DOHH2 (cell line): Measurements from ENCODE around the gene GLRX.

ENCODE experiments used
- H3F3A ChIP-seq: fragments of 200-600 bp; sonication (generic), shearing (Covaris generic); 2 replicates; pipeline ENCODE4 v1.6.0; 2016; ENCODE audit warnings: antibody characterized with exemption, mild to moderate bottlenecking; ENCODE audit not compliant: control insufficient read depth, insufficient read depth
- H3K27ac ChIP-seq: fragments of 200-600 bp; sonication (generic); 2 replicates; pipeline ENCODE4 v1.5.1; 2014; ENCODE audit warnings: low read depth, mild to moderate bottlenecking, low read length, moderate library complexity
- H3K27me3 ChIP-seq: fragments of 200-600 bp; sonication (generic); 2 replicates; pipeline ENCODE4 v1.6.1; 2014; ENCODE audit warnings: mild to moderate bottlenecking, low read length, mixed read lengths; ENCODE audit not compliant: control insufficient read depth
- H3K36me3 ChIP-seq: fragments of 200-600 bp; sonication (generic); 2 replicates; pipeline ENCODE4 v1.6.1; 2014; ENCODE audit warnings: mild to moderate bottlenecking, low read length, moderate library complexity, mixed read lengths; ENCODE audit not compliant: control insufficient read depth
- H3K4me1 ChIP-seq: fragments of 200-600 bp; sonication (generic); 2 replicates; pipeline ENCODE4 v1.6.1; 2014; ENCODE audit warnings: mild to moderate bottlenecking, low read length, mixed read lengths; ENCODE audit not compliant: control insufficient read depth
- H3K4me2 ChIP-seq: fragments of 200-600 bp; sonication (generic); 2 replicates; pipeline ENCODE4 v1.6.0; 2014; ENCODE audit warnings: mild to moderate bottlenecking, low read length, moderate library complexity
- H3K4me3 ChIP-seq: fragments of 200-600 bp; sonication (generic); 2 replicates; pipeline ENCODE4 v1.5.1; 2014; ENCODE audit warnings: mild to moderate bottlenecking, low read length, mixed read lengths
- H3K79me2 ChIP-seq: fragments of 200-600 bp; sonication (generic); 2 replicates; pipeline ENCODE4 v1.6.1; 2014; ENCODE audit warnings: mild to moderate bottlenecking, low read length, mixed read lengths; ENCODE audit not compliant: control insufficient read depth
- H3K9me2 ChIP-seq: fragments of 200-600 bp; sonication (generic); replicated peaks from 2 replicates; pipeline ENCODE4 v1.6.1; 2014; ENCODE audit warnings: mild to moderate bottlenecking, low read length, mixed read lengths; ENCODE audit not compliant: control insufficient read depth
- H3K9me3 ChIP-seq: fragments of 200-600 bp; sonication (generic); 2 replicates; pipeline ENCODE4 v1.6.1; 2014; ENCODE audit warnings: antibody characterized with exemption, low read length, mixed read lengths; ENCODE audit not compliant: control insufficient read depth, insufficient read depth
- H4K20me1 ChIP-seq: fragments of 200-600 bp; sonication (generic); 2 replicates; pipeline ENCODE4 v1.6.0; 2014; ENCODE audit warnings: low read depth, mild to moderate bottlenecking, antibody characterized with exemption, low read length, moderate library complexity; ENCODE audit not compliant: control insufficient read depth, insufficient read depth
- EZH2phosphoT487 ChIP-seq: fragments of 200-600 bp; sonication (generic); IDR thresholded peaks from 2 replicates; pipeline ENCODE4 v1.6.1; 2017; ENCODE audit warnings: borderline replicate concordance, mild to moderate bottlenecking, antibody characterized with exemption, low read length, moderate library complexity, mixed read lengths
- TF ChIP-seq, protein P1 (sequence below): fragments of 200-600 bp; sonication (generic); IDR thresholded peaks from one replicate; pipeline ENCODE4 v1.5.1; 2014; ENCODE audit warnings: antibody characterized with exemption, mild to moderate bottlenecking, low read depth, low read length; ENCODE audit not compliant: poor library complexity, severe bottlenecking

GLRX gene

GRCh38 chr5:95821110-95822021, 1.2 kb downstream of the GLRX start:
- Histone ChIP-seq H3K27ac (peak overlapping the region; percentile 64), H4K20me1 (no peaks in the 10 kb centered on the region), H3K4me2 (peak overlapping the region; percentile 92), H3K36me3 (peaks cover 11% of the 10 kb centered on the region), H3K79me2 (peaks cover 49% of the 10 kb centered on the region), H3K9me2 (no peaks in the 10 kb centered on the region), H3K4me1 (peaks cover 78% of the 10 kb centered on the region), H3F3A (peaks cover 5% of the 10 kb centered on the region), H3K27me3 (no peaks in the 10 kb centered on the region), H3K4me3 (peak overlapping the region; percentile 82), H3K9me3 (no peaks in the 10 kb centered on the region)
- TF ChIP-seq, protein P1, sequence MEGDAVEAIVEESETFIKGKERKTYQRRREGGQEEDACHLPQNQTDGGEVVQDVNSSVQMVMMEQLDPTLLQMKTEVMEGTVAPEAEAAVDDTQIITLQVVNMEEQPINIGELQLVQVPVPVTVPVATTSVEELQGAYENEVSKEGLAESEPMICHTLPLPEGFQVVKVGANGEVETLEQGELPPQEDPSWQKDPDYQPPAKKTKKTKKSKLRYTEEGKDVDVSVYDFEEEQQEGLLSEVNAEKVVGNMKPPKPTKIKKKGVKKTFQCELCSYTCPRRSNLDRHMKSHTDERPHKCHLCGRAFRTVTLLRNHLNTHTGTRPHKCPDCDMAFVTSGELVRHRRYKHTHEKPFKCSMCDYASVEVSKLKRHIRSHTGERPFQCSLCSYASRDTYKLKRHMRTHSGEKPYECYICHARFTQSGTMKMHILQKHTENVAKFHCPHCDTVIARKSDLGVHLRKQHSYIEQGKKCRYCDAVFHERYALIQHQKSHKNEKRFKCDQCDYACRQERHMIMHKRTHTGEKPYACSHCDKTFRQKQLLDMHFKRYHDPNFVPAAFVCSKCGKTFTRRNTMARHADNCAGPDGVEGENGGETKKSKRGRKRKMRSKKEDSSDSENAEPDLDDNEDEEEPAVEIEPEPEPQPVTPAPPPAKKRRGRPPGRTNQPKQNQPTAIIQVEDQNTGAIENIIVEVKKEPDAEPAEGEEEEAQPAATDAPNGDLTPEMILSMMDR, result no peak
- TF ChIP-seq EZH2phosphoT487, result no peak

DNA sequence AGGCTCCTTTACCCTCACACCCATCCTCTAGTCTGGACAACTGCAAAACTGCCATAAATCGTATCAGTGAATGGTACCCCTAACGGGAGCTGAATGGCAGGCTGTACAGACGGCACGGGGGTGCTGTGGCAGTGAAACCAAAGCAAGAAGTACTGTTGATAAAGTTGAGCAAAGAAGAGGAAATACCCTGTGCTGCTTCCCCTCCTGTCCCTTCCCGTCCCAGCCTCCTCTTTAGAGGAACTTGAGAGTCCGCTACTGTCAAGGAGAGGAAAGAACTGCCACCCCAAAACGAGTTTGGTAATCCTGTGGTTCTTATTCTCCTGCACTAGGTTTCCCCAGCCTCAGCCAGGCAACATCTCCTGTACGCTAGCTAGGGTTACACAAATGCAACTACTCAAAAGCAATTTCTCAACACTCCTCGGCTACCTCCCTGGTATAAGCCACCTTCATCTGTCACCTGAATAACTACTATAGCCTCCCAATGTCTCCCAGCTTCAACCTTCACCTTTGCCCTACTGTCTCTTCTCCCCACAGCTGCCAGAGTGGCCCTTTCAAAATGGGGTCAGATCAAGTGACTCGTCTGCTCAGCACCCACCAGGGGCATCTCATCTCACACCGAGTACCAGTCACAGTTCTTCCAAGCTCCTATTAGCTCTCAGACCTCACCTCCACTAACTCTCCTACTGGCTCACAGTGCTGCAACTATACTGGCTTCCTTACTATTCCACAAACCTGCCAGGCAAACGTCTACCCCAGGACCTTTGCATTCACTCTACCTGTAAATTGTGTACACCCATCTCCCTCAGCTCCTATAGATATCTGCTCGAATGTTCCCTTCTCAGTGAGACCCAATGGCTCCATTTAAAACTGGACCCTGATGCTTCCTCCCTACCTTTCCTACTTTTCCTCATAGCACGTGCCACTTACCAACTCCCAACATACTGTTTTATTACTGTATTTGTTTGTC, 4.1 kb downstream of the GLRX start:
- Histone ChIP-seq H3K27me3 (no peaks in the 10 kb centered on the region), H3K9me3 (no peaks in the 10 kb centered on the region), H3K4me1 (peaks cover 83% of the 10 kb centered on the region), H3K4me2 (peak overlapping the region; percentile 88), H3K9me2 (no peaks in the 10 kb centered on the region), H3K79me2 (peaks cover 49% of the 10 kb centered on the region), H3K36me3 (peaks cover 38% of the 10 kb centered on the region), H4K20me1 (no peaks in the 10 kb centered on the region), H3K4me3 (peak overlapping the region; percentile 70), H3F3A (no peaks in the 10 kb centered on the region), H3K27ac (peak overlapping the region; percentile 14; the same call in 1 of the 2 replicates)
- no peak for TF ChIP-seq EZH2phosphoT487
- TF ChIP-seq, protein P1, result no peak

DNA sequence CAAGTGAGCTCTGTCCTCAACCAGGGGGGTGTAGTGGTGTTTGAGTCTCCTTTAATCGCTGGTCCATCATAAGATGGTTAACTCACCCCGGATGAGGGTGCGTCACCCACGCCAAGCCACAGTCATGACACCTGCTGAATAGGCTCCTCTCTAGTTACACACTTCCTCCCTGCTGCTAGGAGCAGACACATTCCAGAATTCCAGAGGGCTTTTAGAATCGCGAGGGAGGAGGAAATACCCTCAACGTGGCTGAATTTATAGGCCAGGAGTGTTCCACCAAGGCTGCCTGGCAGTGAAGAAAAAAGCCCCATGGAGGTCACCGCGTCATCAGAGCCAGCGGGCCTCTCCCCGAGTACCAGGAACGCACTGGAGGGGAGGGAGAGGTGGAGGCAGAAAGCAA, 5.1 kb downstream of the GLRX start:
- Histone ChIP-seq H4K20me1 (no peaks in the 10 kb centered on the region), H3K27ac (no peak overlapping the region), H3K27me3 (no peaks in the 10 kb centered on the region), H3K79me2 (peaks cover 48% of the 10 kb centered on the region), H3K9me3 (no peaks in the 10 kb centered on the region), H3F3A (no peaks in the 10 kb centered on the region), H3K36me3 (peaks cover 41% of the 10 kb centered on the region), H3K4me3 (peak overlapping the region; percentile 70), H3K4me2 (peak overlapping the region; percentile 88), H3K4me1 (peaks cover 72% of the 10 kb centered on the region), H3K9me2 (no peaks in the 10 kb centered on the region)
- TF ChIP-seq EZH2phosphoT487, result no peak
- TF ChIP-seq, protein P1, result no peak
